ENCODE data around the gene GPRC6A. TPM values are rescaled to one million over a fixed set of nuclear protein-coding genes. Genes with fewer than 3 reads are reported as not detected.
"Not testable (repeated sequence)": the region's sequence is repeated elsewhere in the genome, so short reads cannot be mapped to it uniquely, and the experiment has no call there.

GPRC6A gene
- total RNA-seq, 2 experiments from 2014 or later: not detected

DNA sequence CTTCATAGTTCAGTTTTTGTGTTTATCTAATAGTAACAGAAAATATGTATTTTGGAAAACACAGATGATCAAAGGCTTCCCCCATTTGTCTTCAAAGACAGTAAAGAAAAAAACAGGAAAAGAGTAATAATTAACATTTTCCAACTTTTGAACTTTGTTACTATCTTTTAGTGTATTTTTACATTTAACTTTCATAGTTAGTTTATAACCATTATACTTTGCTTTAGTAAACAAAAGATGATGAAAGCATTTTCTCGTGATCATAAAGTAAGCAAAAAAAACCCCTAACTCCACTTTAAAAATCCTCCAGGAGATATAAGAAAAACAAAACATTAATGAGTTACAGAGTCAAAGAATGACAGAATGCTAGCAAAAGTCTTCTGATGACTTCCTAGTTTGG, 13.6 kb upstream of the GPRC6A start:
- TF ChIP-seq CTCF (IDR thresholded peaks at IDR 0.05): no peak
- Histone ChIP-seq H3K4me3 (ENCODE audit: low read length) (no peak overlapping the region), H3K27me3 (ENCODE audit: control insufficient read depth in 1 of 2, insufficient read depth in 2 of 2, low read length in 2 of 2) (peaks cover 0 to 4% of the 10 kb centered on the region in 2 experiments), H3K4me1 (ENCODE audit: insufficient read depth, low read length) (no peaks in the 10 kb centered on the region), H3K27ac (ENCODE audit: low read depth in 1 of 2, low read length in 2 of 2) (no peak overlapping the region), H3K36me3 (ENCODE audit: insufficient read depth, low read length) (no peaks in the 10 kb centered on the region), H3K9me3 (ENCODE audit: control insufficient read depth in 1 of 2, insufficient read depth in 1 of 2, low read length in 2 of 2) (no peaks in the 10 kb centered on the region)
- Mint-ChIP-seq H3K9me3 (no peaks in the 10 kb centered on the region), H3K27me3 (no peaks in the 10 kb centered on the region), H3K4me1 (ENCODE audit: low read depth) (no peaks in the 10 kb centered on the region), H3K4me3 (no peak overlapping the region), H3K27ac (no peak overlapping the region), H3K36me3 (ENCODE audit: low read depth) (no peaks in the 10 kb centered on the region)
- no peak for ATAC-seq (ENCODE audit: poor library complexity)
- intact Hi-C loops (cut with DNase I, micrococcal nuclease): loop anchor here in 1 of 2 experiments (10.0 kb wide), 1 partner anchor 308 kb away; no protein-coding TSS in a partner anchor
- ChIA-PET CTCF (no interaction called here), POLR2A (no interaction called here)
- no peak for DNase-seq

- H3K36me3 Mint-ChIP-seq (ENCODE audit: low read depth): no peaks in the 10 kb centered on the region
- H3K9me3 Mint-ChIP-seq: peaks cover 2% of the 10 kb centered on the region
- intact Hi-C loops (cut with DNase I, micrococcal nuclease): loop anchor here in 1 of 2 experiments (10.0 kb wide), 1 partner anchor 305 kb away; no protein-coding TSS in a partner anchor
- ATAC-seq (ENCODE audit: poor library complexity): no peak
- Histone ChIP-seq H3K27me3 (ENCODE audit: control insufficient read depth in 1 of 2, insufficient read depth in 2 of 2, low read length in 2 of 2) (peaks cover 0 to 4% of the 10 kb centered on the region in 2 experiments), H3K9me3 (ENCODE audit: control insufficient read depth in 1 of 2, insufficient read depth in 1 of 2, low read length in 2 of 2) (no peaks in the 10 kb centered on the region), H3K27ac (ENCODE audit: low read depth in 1 of 2, low read length in 2 of 2) (no peak overlapping the region), H3K36me3 (ENCODE audit: insufficient read depth, low read length) (no peaks in the 10 kb centered on the region), H3K4me1 (ENCODE audit: insufficient read depth, low read length) (no peaks in the 10 kb centered on the region), H3K4me3 (ENCODE audit: low read length) (no peak overlapping the region)
- DNase-seq: peak in 1 of 14 experiments; percentile 2
- no peaks in the 10 kb centered on the region for H3K27me3 Mint-ChIP-seq
- no peak for TF ChIP-seq CTCF (IDR thresholded peaks at IDR 0.05)
- ChIA-PET CTCF (no interaction called here), POLR2A (no interaction called here)
- no peak overlapping the region for H3K27ac Mint-ChIP-seq
- H3K4me3 Mint-ChIP-seq: no peak overlapping the region
- no peaks in the 10 kb centered on the region for H3K4me1 Mint-ChIP-seq (ENCODE audit: low read depth)
Measured at GRCh38 chr6:116840091-116840490, 11.2 kb upstream of the GPRC6A start.

DNA sequence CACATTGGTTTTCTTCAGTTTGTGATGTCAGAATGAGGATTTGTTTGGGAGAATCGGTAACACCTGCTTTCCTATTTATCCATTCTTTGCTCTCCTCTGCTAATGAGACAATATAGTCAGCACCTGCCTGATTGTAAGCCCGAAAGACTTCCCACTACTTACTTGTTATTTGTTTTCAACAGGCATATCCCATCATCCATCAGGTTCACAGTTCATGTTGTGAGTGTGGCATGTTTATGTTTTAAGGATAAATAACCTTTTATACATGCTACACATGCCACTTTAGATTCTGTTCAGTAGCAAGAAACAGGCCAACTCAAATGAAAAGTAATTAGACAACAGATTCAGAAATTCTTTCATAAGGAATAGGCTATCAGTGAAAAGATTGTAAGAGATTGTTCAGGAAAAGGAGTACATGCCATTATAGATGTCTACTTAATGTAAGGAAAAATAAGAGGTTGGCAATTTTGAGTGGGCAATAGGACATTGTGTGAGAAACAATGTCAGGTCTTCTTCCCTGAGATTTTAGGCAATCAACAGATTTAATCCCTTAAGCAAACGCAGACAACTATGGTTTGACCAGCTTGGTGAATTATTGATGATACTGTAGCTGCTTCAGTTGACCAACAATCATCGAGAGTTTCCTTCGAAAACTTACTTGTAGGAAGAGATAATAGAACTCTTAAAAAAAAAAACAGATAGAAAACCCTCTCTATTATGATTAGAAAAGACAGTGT, 7.9 kb upstream of the GPRC6A start:
- H3K4me3 ChIP-seq (ENCODE audit: low read length): no peak overlapping the region
- ChIA-PET POLR2A (no interaction called here), CTCF (no interaction called here)
- no peak for TF ChIP-seq CTCF (IDR thresholded peaks at IDR 0.05)
- H3K27ac ChIP-seq (ENCODE audit: low read depth in 1 of 2, low read length in 2 of 2): no peak overlapping the region
- ATAC-seq (ENCODE audit: poor library complexity) (no peak), DNase-seq (no peak)
- intact Hi-C loops (cut with DNase I, micrococcal nuclease): no loop called here
- no peaks in the 10 kb centered on the region for H3K4me1 ChIP-seq (ENCODE audit: insufficient read depth, low read length)
- peaks cover 2% of the 10 kb centered on the region for H3K9me3 Mint-ChIP-seq
- H3K27me3 ChIP-seq (ENCODE audit: control insufficient read depth in 1 of 2, insufficient read depth in 2 of 2, low read length in 2 of 2): no peaks in the 10 kb centered on the region
- no peak overlapping the region for H3K27ac Mint-ChIP-seq
- no peak overlapping the region for H3K4me3 Mint-ChIP-seq
- no peaks in the 10 kb centered on the region for H3K36me3 ChIP-seq (ENCODE audit: insufficient read depth, low read length)
- H3K27me3 Mint-ChIP-seq: peaks cover 4% of the 10 kb centered on the region
- H3K36me3 Mint-ChIP-seq (ENCODE audit: low read depth): no peaks in the 10 kb centered on the region
- no peaks in the 10 kb centered on the region for H3K4me1 Mint-ChIP-seq (ENCODE audit: low read depth)
- H3K9me3 ChIP-seq (ENCODE audit: control insufficient read depth in 1 of 2, insufficient read depth in 1 of 2, low read length in 2 of 2): no peaks in the 10 kb centered on the region

- H3K36me3 ChIP-seq (ENCODE audit: insufficient read depth, low read length); H3K9me3 ChIP-seq (ENCODE audit: control insufficient read depth in 1 of 2, insufficient read depth in 1 of 2, low read length in 2 of 2); ATAC-seq (ENCODE audit: poor library complexity); H3K9me3 Mint-ChIP-seq; H3K27me3 Mint-ChIP-seq; POLR2A ChIA-PET; H3K4me3 Mint-ChIP-seq; intact Hi-C loops (cut with DNase I, micrococcal nuclease); H3K27me3 ChIP-seq (ENCODE audit: control insufficient read depth in 1 of 2, insufficient read depth in 2 of 2, low read length in 2 of 2); H3K27ac ChIP-seq (ENCODE audit: low read depth in 1 of 2, low read length in 2 of 2); H3K4me3 ChIP-seq (ENCODE audit: low read length); H3K4me1 Mint-ChIP-seq (ENCODE audit: low read depth); H3K36me3 Mint-ChIP-seq (ENCODE audit: low read depth); CTCF ChIA-PET; DNase-seq; H3K4me1 ChIP-seq (ENCODE audit: insufficient read depth, low read length); H3K27ac Mint-ChIP-seq: not testable (repeated sequence)
Measured at GRCh38 chr6:116834526-116834925, 5.6 kb upstream of the GPRC6A start.
